Fibroblast of lung (primary cell): ENCODE data around the gene TNPO3. TPM values are rescaled to one million over a fixed set of nuclear protein-coding genes. Genes with fewer than 3 reads are reported as not detected.

Experiments
- DNase-seq, 2 donors: peaks; one replicate each; pipeline versions ENCODE4 v3.0.0 to v3.0.0-alpha.2; 2010; ENCODE audit warnings: low read depth in 2 of 2
- H2AFZ ChIP-seq: 2 replicates; pipeline ENCODE4 v1.5.1; 2012; ENCODE audit warnings: low read length, control low read depth, inconsistent platforms
- H3K27ac ChIP-seq: 2 replicates; pipeline ENCODE4 v1.5.1; 2011; ENCODE audit warnings: low read length, control low read depth; ENCODE audit not compliant: insufficient read depth
- H3K27me3 ChIP-seq: 2 replicates; pipeline ENCODE4 v1.5.1; 2011; ENCODE audit warnings: mild to moderate bottlenecking, low read length; ENCODE audit not compliant: control insufficient read depth, insufficient read depth
- H3K36me3 ChIP-seq: 2 replicates; pipeline ENCODE4 v1.5.1; 2011; ENCODE audit warnings: low read length; ENCODE audit not compliant: control insufficient read depth, insufficient read depth
- H3K4me1 ChIP-seq: 2 replicates; pipeline ENCODE4 v1.5.1; 2011; ENCODE audit warnings: low read length; ENCODE audit not compliant: control insufficient read depth, insufficient read depth; ENCODE audit errors: extremely low read depth
- H3K4me2 ChIP-seq: 2 replicates; pipeline ENCODE4 v1.5.1; 2011; ENCODE audit warnings: low read length, control low read depth; ENCODE audit not compliant: insufficient read depth; ENCODE audit errors: extremely low read depth
- H3K4me3 ChIP-seq, 4 experiments: fragments of 200-600 bp in 1 of 4; sonication (generic) in 1 of 4; replicated peaks in 1 of 4; 2 replicates each; pipeline ENCODE4 v1.5.1; 2011 to 2016; ENCODE audit warnings: low read length in 4 of 4, low read depth in 3 of 4, mild to moderate bottlenecking in 3 of 4, control low read depth in 2 of 4, inconsistent platforms in 1 of 4, mixed read lengths in 1 of 4; ENCODE audit not compliant: insufficient read depth in 1 of 4; ENCODE audit errors: control extremely low read depth in 1 of 4
- H3K79me2 ChIP-seq: 2 replicates; pipeline ENCODE4 v1.5.1; 2012; ENCODE audit warnings: mild to moderate bottlenecking, low read length, inconsistent platforms; ENCODE audit not compliant: control insufficient read depth, insufficient read depth
- H3K9ac ChIP-seq: 2 replicates; pipeline ENCODE4 v1.5.1; 2011; ENCODE audit warnings: mild to moderate bottlenecking, low read length, control low read depth; ENCODE audit not compliant: insufficient read depth
- H3K9me3 ChIP-seq: 2 replicates; pipeline ENCODE4 v1.5.1; 2012; ENCODE audit warnings: low read depth, low read length; ENCODE audit not compliant: control insufficient read depth, insufficient read depth
- H4K20me1 ChIP-seq: 2 replicates; pipeline ENCODE4 v1.5.1; 2011; ENCODE audit warnings: low read length; ENCODE audit not compliant: control insufficient read depth, insufficient read depth; ENCODE audit errors: extremely low read depth
- CTCF ChIP-seq, 2 donors: IDR thresholded peaks in 1 of 2; conservative IDR thresholded peaks in 1 of 2; 1 replicate in 1 of 2; 2 replicates in 1 of 2; pipeline ENCODE4 v1.5.1; 2011 to 2012; ENCODE audit warnings: low read length in 2 of 2, control low read depth in 1 of 2, inconsistent platforms in 1 of 2, low read depth in 1 of 2, mild to moderate bottlenecking in 1 of 2
- EZH2 ChIP-seq: IDR thresholded peaks from 2 replicates; pipeline ENCODE4 v1.5.1; 2012; ENCODE audit warnings: low read length, control low read depth, mild to moderate bottlenecking; ENCODE audit errors: missing control alignments
- polyA plus RNA-seq, 2 donors: library from polyadenylated mRNA; depleted of rRNA in 1 of 2; stranded (reverse) in 1 of 2; unstranded in 1 of 2; fragments of >200 nt; gene quantifications; 2 replicates each; pipeline ENCODE4 v1.2.1, GENCODE V29; 2011 to 2012; ENCODE audit warnings: missing spikeins in 1 of 2
- total RNA-seq: library from RNA; depleted of rRNA; stranded (reverse); fragments of >200 nt; gene quantifications from 2 replicates; pipeline ENCODE4 v1.2.1, GENCODE V29; 2014

Gene TNPO3
- total and polyA plus RNA-seq, 2 donors (not counting 1 experiment from before 2014, with no cell fraction given): 39.1 to 73.5 TPM

DNA sequence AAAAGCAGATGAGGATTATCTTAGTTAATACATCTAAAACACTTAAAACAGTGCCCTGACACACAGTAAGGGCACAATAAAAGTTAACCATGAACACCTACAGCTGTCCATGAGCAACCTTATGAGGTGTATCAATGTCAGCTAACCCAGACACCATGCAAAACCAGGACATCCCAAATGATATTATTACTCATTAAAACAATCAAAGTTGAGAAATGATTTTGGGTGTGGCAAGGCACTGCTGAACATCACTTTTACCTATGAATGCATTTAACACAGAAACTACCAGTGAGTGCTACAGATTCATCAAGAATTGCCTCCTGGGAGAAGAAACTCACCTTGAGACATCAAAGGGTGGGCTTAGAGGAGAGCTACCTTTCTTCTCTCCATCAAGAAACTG, 98.9 kb downstream of the TNPO3 start:
- Histone ChIP-seq H3K36me3 (peaks cover 5% of the 10 kb centered on the region), H3K27me3 (no peaks in the 10 kb centered on the region), H3K4me1 (no peaks in the 10 kb centered on the region), H3K4me2 (no peak overlapping the region), H2AFZ (no peak overlapping the region), H3K4me3 (no peak overlapping the region), H3K79me2 (no peaks in the 10 kb centered on the region), H4K20me1 (no peaks in the 10 kb centered on the region), H3K27ac (no peak overlapping the region), H3K9me3 (no peaks in the 10 kb centered on the region), H3K9ac (no peak overlapping the region)
- no peak for DNase-seq
- TF ChIP-seq EZH2 (no peak), CTCF (conservative IDR thresholded peaks at IDR 0.05 in 1 of 2, IDR thresholded peaks at IDR 0.05 in 1 of 2; ENCODE audit: low read depth in 1 of 2, low read length in 2 of 2) (no peak)

DNA sequence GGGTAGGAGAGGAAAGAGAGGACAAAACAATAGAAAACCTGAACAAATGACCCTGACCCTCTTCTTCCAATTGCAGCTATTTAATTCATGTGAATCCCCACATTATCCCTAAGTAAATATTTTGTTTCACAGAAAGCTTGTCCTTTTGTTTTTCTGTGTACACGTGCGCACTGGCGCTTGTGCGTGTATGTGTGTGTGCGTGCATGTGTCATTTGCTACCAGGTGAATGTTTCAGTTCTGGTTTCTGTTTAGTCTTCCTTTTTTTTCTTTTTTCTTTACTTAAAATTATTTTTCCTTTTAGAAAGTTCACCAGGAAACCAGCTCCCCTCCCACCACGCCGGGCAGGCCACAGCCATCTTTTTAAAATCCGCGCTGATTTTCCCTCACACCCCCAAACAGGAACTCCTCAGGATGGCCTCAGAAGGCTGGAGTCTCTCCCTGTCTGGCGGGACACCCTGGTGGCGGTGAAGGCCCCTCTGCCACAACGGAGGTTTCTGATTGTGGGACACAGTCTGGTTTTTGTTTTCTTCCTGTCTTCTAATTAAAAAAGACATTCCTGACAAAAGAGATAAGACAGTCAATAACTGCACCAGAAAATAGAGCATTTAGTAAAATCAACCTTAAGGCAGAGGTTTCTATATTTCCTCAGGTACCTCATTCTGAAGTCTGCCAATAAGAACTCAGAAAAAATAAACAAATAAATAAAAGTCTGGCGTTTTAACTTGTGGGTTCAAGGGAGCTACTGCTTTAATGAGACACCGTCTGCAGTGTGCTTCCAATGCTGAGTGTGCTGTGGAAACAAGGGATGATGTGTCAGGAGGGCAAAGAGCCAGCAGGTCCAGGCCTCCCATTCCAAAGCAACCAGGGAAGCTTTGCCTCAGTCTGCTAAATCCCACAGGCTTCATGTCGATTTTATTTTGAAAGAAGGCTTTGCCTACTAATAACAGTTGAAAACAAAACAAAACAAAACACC, 99.8 kb downstream of the TNPO3 start:
- H3K36me3 ChIP-seq: peaks cover 5% of the 10 kb centered on the region
- no peak overlapping the region for H3K9ac ChIP-seq
- H3K4me2 ChIP-seq: no peak overlapping the region
- H2AFZ ChIP-seq: no peak overlapping the region
- no peaks in the 10 kb centered on the region for H3K27me3 ChIP-seq
- no peaks in the 10 kb centered on the region for H4K20me1 ChIP-seq
- TF ChIP-seq EZH2 (no peak), CTCF (conservative IDR thresholded peaks at IDR 0.05 in 1 of 2, IDR thresholded peaks at IDR 0.05 in 1 of 2; ENCODE audit: low read depth in 1 of 2, low read length in 2 of 2) (no peak)
- DNase-seq: peak; percentile 50 to 83
- H3K79me2 ChIP-seq: no peaks in the 10 kb centered on the region
- no peak overlapping the region for H3K4me3 ChIP-seq
- no peaks in the 10 kb centered on the region for H3K9me3 ChIP-seq
- no peak overlapping the region for H3K27ac ChIP-seq
- H3K4me1 ChIP-seq: no peaks in the 10 kb centered on the region

DNA sequence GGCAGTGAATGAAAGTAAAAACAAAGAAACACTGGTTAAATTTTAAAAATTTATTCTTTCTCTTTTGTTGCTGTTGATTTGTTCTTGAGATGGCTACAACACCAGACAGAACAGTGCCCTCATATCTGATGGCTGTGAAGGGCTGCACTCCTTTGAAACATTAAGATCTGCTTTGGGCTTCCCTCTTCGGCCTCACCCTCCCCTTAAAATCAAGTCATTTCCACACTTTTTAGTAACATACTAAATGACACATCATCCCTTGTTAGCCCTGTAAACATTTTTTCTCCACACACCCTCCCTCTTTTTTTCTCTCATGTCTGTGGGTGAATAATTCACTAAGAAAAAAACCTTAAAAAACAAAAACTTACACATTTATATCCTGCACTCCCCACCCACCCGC, 100.8 kb downstream of the TNPO3 start:
- H3K79me2 ChIP-seq: no peaks in the 10 kb centered on the region
- H3K9me3 ChIP-seq: no peaks in the 10 kb centered on the region
- no peak overlapping the region for H3K4me3 ChIP-seq
- no peak overlapping the region for H3K4me2 ChIP-seq
- no peak overlapping the region for H2AFZ ChIP-seq
- TF ChIP-seq CTCF (conservative IDR thresholded peaks at IDR 0.05 in 1 of 2, IDR thresholded peaks at IDR 0.05 in 1 of 2; ENCODE audit: low read depth in 1 of 2, low read length in 2 of 2) (no peak), EZH2 (no peak)
- peaks cover 5% of the 10 kb centered on the region for H3K36me3 ChIP-seq
- no peak overlapping the region for H3K27ac ChIP-seq
- H3K27me3 ChIP-seq: no peaks in the 10 kb centered on the region
- no peak overlapping the region for H3K9ac ChIP-seq
- H3K4me1 ChIP-seq: no peaks in the 10 kb centered on the region
- DNase-seq: no peak
- no peaks in the 10 kb centered on the region for H4K20me1 ChIP-seq
